ENCODE data around the gene HSPB1. TPM values are rescaled to one million over a fixed set of nuclear protein-coding genes. Genes with fewer than 3 reads are reported as not detected.

HSPB1 gene
- total and polyA plus RNA-seq, 2 experiments from 2014 or later, result 96.5 to 1,542 TPM

DNA sequence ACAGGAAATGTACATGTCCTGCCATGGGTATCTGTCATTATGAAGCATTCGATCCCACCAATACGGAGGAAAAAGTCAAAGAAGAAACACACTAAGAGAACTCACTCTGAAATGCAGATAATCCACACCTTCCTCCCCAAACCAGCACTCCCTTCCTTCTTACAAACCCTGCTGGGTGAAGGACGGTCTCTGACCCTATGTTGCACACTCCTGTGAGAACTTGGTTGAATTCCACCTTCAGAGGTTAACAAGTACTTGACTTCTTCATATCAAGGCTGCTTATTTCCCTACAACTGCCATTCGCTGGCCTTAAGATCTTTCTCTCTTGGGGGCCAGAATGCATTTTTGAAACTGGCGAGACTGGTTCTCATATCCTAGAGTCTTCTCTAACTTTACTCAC lies 39.7 kb downstream of the HSPB1 start:
- no peak for DNase-seq
- 93 to 97% methylated on average over 5 of the region's 5 CpGs for WGBS, 2 experiments (ENCODE audit: low coverage in 1 of 2, low lambda C conversion rate in 2 of 2, missing lambda C conversion rate in 2 of 2)
- no peak overlapping the region for H3K4me2 ChIP-seq (ENCODE audit: unreplicated experiment)
- no peak overlapping the region for H3K9ac ChIP-seq
- H3K4me3 ChIP-seq, result no peak overlapping the region
- peaks cover 37% of the 10 kb centered on the region for H4K20me1 ChIP-seq (ENCODE audit: insufficient read depth)
- H2AFZ ChIP-seq, result no peak overlapping the region
- in situ Hi-C loops (cut with MboI), result no loop called here
- H3K4me1 ChIP-seq (ENCODE audit: insufficient read depth), result peaks cover 25% of the 10 kb centered on the region
- no peaks in the 10 kb centered on the region for H3K9me2 ChIP-seq (ENCODE audit: insufficient read depth)
- H3K36me3 ChIP-seq (ENCODE audit: low read depth), result peaks cover 52% of the 10 kb centered on the region
- H3K9me3 ChIP-seq (ENCODE audit: low read depth), result no peaks in the 10 kb centered on the region
- H3K79me2 ChIP-seq (ENCODE audit: insufficient read depth), result peaks cover 100% of the 10 kb centered on the region
- TF ChIP-seq EZH2phosphoT487 (IDR thresholded peaks at IDR 0.05; ENCODE audit: insufficient read depth, low read depth), result no peak
- TF ChIP-seq EZH2 (IDR thresholded peaks at IDR 0.05; ENCODE audit: insufficient read depth, poor library complexity, severe bottlenecking), result no peak
- no peaks in the 10 kb centered on the region for H3K27me3 ChIP-seq (replicated peaks; ENCODE audit: insufficient read depth)
- H3F3A ChIP-seq (ENCODE audit: insufficient read depth), result peaks cover 43% of the 10 kb centered on the region
- no peak overlapping the region for H3K27ac ChIP-seq

DNA sequence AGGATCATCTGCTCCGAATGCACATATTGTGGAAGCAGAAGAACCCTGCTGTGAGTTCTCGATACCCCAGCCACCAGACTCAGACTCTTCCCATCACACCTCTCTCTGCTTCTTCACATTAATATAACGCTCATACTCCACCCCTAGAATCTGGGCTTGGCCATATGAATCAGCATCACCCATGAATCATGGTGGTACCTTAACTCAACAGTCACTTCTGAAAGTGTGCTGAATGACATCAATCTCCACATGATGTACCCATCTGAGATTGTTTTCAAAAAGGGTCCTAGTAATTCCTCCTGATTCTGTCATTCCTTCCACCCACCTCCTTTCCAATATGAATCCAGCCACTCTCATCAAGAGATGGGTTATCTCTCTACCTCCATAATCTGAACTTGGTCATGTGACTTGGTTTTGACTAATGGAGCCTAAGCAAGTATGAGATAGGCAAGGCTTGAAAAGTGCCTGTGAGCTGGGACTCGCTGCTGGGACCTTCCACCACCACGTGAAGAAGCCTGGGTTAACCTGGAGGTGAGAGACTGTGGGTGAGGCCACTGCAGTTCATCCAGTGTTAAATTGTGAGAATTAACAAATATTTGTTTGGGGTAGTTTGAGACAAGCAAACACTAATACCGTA lies 40.9 kb downstream of the HSPB1 start:
- Histone ChIP-seq H3K27ac (0 out of 2 replicates have a peak overlapping the region, but pooled peaks have one; percentile 12), H3K9me3 (ENCODE audit: low read depth) (no peaks in the 10 kb centered on the region), H3F3A (ENCODE audit: insufficient read depth) (peaks cover 41% of the 10 kb centered on the region), H3K27me3 (replicated peaks; ENCODE audit: insufficient read depth) (no peaks in the 10 kb centered on the region), H3K4me2 (ENCODE audit: unreplicated experiment) (no peak overlapping the region), H4K20me1 (ENCODE audit: insufficient read depth) (peaks cover 27% of the 10 kb centered on the region), H3K9me2 (ENCODE audit: insufficient read depth) (no peaks in the 10 kb centered on the region), H3K9ac (no peak overlapping the region), H3K79me2 (ENCODE audit: insufficient read depth) (peaks cover 100% of the 10 kb centered on the region), H3K36me3 (ENCODE audit: low read depth) (peaks cover 60% of the 10 kb centered on the region), H2AFZ (no peak overlapping the region), H3K4me1 (ENCODE audit: insufficient read depth) (peaks cover 20% of the 10 kb centered on the region), H3K4me3 (no peak overlapping the region)
- no peak for TF ChIP-seq EZH2 (IDR thresholded peaks at IDR 0.05; ENCODE audit: insufficient read depth, poor library complexity, severe bottlenecking)
- no peak for TF ChIP-seq EZH2phosphoT487 (IDR thresholded peaks at IDR 0.05; ENCODE audit: insufficient read depth, low read depth)
- WGBS, 2 experiments (ENCODE audit: low coverage in 1 of 2, low lambda C conversion rate in 2 of 2, missing lambda C conversion rate in 2 of 2), result 82 to 89% methylated on average over 6 of the region's 6 CpGs
- in situ Hi-C loops (cut with MboI), result no loop called here
- DNase-seq, result peak; percentile 36

DNA sequence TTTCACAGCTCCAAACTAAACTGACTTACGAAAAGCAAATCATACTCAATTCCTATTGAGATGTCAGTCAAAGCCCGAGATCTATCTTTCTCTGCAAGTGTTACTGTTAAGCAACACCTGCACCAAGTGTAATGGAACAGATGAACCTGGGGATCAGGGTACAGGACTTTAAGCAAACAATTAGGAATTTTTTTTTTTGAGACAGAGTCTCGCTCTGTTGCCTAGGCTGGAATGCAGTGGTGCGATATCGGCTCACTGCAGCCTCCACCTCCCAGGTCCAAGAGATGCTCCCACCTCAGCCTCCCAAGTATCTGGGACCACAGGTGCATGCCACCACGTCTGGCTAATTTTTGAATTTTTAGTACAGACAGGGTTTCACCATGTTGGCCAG lies 41.5 kb downstream of the HSPB1 start:
- H3K4me2 ChIP-seq (ENCODE audit: unreplicated experiment), result no peak overlapping the region

DNA sequence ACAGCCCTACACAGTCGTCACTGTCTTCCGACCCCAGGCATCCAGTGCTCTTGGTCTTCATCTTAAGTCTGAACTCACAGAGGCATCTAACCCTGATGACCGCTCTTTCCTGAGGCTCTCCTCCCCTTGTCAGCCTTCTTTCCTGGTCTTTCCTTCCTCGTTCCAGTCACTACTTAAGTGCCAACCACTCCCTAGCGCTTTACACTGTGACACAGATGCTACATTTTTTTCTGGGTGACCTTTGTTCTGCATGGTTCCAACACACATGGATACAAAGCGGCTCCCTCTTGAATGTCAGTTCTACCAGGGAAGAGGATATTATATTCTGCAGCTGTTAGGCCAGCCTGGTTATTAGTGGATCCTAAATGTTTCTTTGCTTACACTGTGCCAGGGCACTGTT lies 43.6 kb downstream of the HSPB1 start:
- Histone ChIP-seq H3K27ac (no peak overlapping the region), H3K79me2 (ENCODE audit: insufficient read depth) (peaks cover 100% of the 10 kb centered on the region), H3K27me3 (replicated peaks; ENCODE audit: insufficient read depth) (no peaks in the 10 kb centered on the region), H3K36me3 (ENCODE audit: low read depth) (peaks cover 68% of the 10 kb centered on the region), H3K4me1 (ENCODE audit: insufficient read depth) (peaks cover 16% of the 10 kb centered on the region; the same call in 1 of the 2 replicates), H3F3A (ENCODE audit: insufficient read depth) (peaks cover 31% of the 10 kb centered on the region), H3K4me2 (ENCODE audit: unreplicated experiment) (no peak overlapping the region), H4K20me1 (ENCODE audit: insufficient read depth) (peaks cover 30% of the 10 kb centered on the region; the same call in 1 of the 2 replicates), H3K4me3 (no peak overlapping the region), H3K9ac (no peak overlapping the region), H3K9me3 (ENCODE audit: low read depth) (no peaks in the 10 kb centered on the region), H3K9me2 (ENCODE audit: insufficient read depth) (no peaks in the 10 kb centered on the region), H2AFZ (no peak overlapping the region)
- in situ Hi-C loops (cut with MboI), result no loop called here
- 90 to 93% methylated on average over 6 of the region's 6 CpGs for WGBS, 2 experiments (ENCODE audit: low coverage in 1 of 2, low lambda C conversion rate in 2 of 2, missing lambda C conversion rate in 2 of 2)
- TF ChIP-seq EZH2phosphoT487 (IDR thresholded peaks at IDR 0.05; ENCODE audit: insufficient read depth, low read depth), result no peak
- DNase-seq, result no peak

More for the DNA sequence above, 41.5 kb downstream of the HSPB1 start:
- in situ Hi-C loops (cut with MboI), result no loop called here
- H3K36me3 ChIP-seq (ENCODE audit: low read depth), result peaks cover 59% of the 10 kb centered on the region
- TF ChIP-seq EZH2 (IDR thresholded peaks at IDR 0.05; ENCODE audit: insufficient read depth, poor library complexity, severe bottlenecking), result no peak
- no peak for TF ChIP-seq EZH2phosphoT487 (IDR thresholded peaks at IDR 0.05; ENCODE audit: insufficient read depth, low read depth)
- H3K9me2 ChIP-seq (ENCODE audit: insufficient read depth), result no peaks in the 10 kb centered on the region
- H3K9me3 ChIP-seq (ENCODE audit: low read depth), result no peaks in the 10 kb centered on the region
- no peak for DNase-seq
- H3K4me3 ChIP-seq, result no peak overlapping the region
- no peak overlapping the region for H3K9ac ChIP-seq
- peaks cover 22% of the 10 kb centered on the region for H4K20me1 ChIP-seq (ENCODE audit: insufficient read depth)
- peaks cover 22% of the 10 kb centered on the region for H3K4me1 ChIP-seq (ENCODE audit: insufficient read depth)
- H3K27ac ChIP-seq, result no peak overlapping the region
- H3K79me2 ChIP-seq (ENCODE audit: insufficient read depth), result peaks cover 100% of the 10 kb centered on the region
- H3K27me3 ChIP-seq (replicated peaks; ENCODE audit: insufficient read depth), result no peaks in the 10 kb centered on the region
- H3F3A ChIP-seq (ENCODE audit: insufficient read depth), result peaks cover 36% of the 10 kb centered on the region
- WGBS, 2 experiments (ENCODE audit: low coverage in 1 of 2, low lambda C conversion rate in 2 of 2, missing lambda C conversion rate in 2 of 2), result 96 to 98% methylated on average over 6 of the region's 6 CpGs
- no peak overlapping the region for H2AFZ ChIP-seq
